T-cell (primary cell): ENCODE data around the gene JCAD. TPM values are rescaled to one million over a fixed set of nuclear protein-coding genes. Genes with fewer than 3 reads are reported as not detected.
"Not testable (repeated sequence)": the region's sequence is repeated elsewhere in the genome, so short reads cannot be mapped to it uniquely, and the experiment has no call there.

Experiments used
- ATAC-seq, 4 experiments: fragments of 200-7000 bp in 3 of 4; fragments of 150-1000 bp in 1 of 4; cut with Tn5 transposase; replicated peaks in 1 of 4; 1 replicate in 3 of 4; 2 replicates in 1 of 4; pipeline ENCODE4 v1.10.0; 2021; ENCODE audit warnings: moderate library complexity in 3 of 4, mild to moderate bottlenecking in 2 of 4, moderate number of reproducible peaks in 1 of 4
- CTCF ChIA-PET, 2 donors: fragments of 300-600 bp; sonication (Branson Sonifier 250); formaldehyde crosslinking; loops; one replicate each; lab custom pipeline; 2022; ENCODE audit warnings: antibody characterized with exemption in 2 of 2; lab: Charles Lee
- POLR2A ChIA-PET, 2 donors: fragments of 300-600 bp; sonication (Branson Sonifier 250); formaldehyde crosslinking; loops; one replicate each; lab custom pipeline; 2022; ENCODE audit warnings: antibody characterized with exemption in 2 of 2; lab: Charles Lee
- DNase-seq, 35 experiments: peaks; one replicate each; pipeline versions ENCODE4 v3.0.0 to v3.0.0-alpha.2; 2013 to 2023
- H3K27ac ChIP-seq: one replicate; pipeline ENCODE4 v1.5.1; 2013; ENCODE audit warnings: low read length
- H3K27me3 ChIP-seq, 2 experiments: replicated peaks in 1 of 2; 1 replicate in 1 of 2; 2 replicates in 1 of 2; pipeline versions ENCODE4 v1.6.1 to v1.7.0; 2013; ENCODE audit warnings: low read length in 1 of 2, mixed read lengths in 1 of 2; ENCODE audit not compliant: control insufficient read depth in 2 of 2, insufficient read depth in 2 of 2; ENCODE audit errors: extremely low read depth in 1 of 2
- H3K36me3 ChIP-seq, 2 donors: 1 replicate in 1 of 2; 2 replicates in 1 of 2; pipeline versions ENCODE4 v1.6.1 to v1.7.0; 2013; ENCODE audit warnings: low read length in 1 of 2; ENCODE audit not compliant: control insufficient read depth in 2 of 2, insufficient read depth in 1 of 2; ENCODE audit errors: extremely low read depth in 1 of 2
- H3K4me1 ChIP-seq, 2 experiments: 1 replicate in 1 of 2; 2 replicates in 1 of 2; pipeline versions ENCODE4 v1.6.1 to v1.7.0; 2013; ENCODE audit warnings: low read length in 2 of 2, mixed read lengths in 1 of 2; ENCODE audit not compliant: insufficient read depth in 2 of 2, control insufficient read depth in 1 of 2; ENCODE audit errors: extremely low read depth in 1 of 2
- H3K4me3 ChIP-seq, 2 donors: 1 replicate in 1 of 2; 2 replicates in 1 of 2; pipeline versions ENCODE4 v1.5.1 to v1.7.0; 2013; ENCODE audit warnings: mild to moderate bottlenecking in 2 of 2, low read length in 1 of 2, moderate library complexity in 1 of 2; ENCODE audit not compliant: control insufficient read depth in 1 of 2; ENCODE audit errors: extremely low read depth in 1 of 2
- H3K9me3 ChIP-seq: 2 replicates; pipeline ENCODE4 v1.7.0; 2013
- H3K27ac Mint-ChIP-seq, 2 donors: one replicate each; pipeline ENCODE4 v1.8.0; 2020 to 2021; ENCODE audit warnings: mild to moderate bottlenecking in 2 of 2, mixed read lengths in 2 of 2
- H3K27me3 Mint-ChIP-seq, 2 donors: one replicate each; pipeline ENCODE4 v1.8.0; 2021 to 2022; ENCODE audit warnings: mixed read lengths in 2 of 2
- H3K36me3 Mint-ChIP-seq: one replicate; pipeline ENCODE4 v1.8.0; 2021; ENCODE audit warnings: mixed read lengths
- H3K4me1 Mint-ChIP-seq, 3 donors: one replicate each; pipeline ENCODE4 v1.8.0; 2020 to 2022; ENCODE audit warnings: mixed read lengths in 3 of 3, mild to moderate bottlenecking in 1 of 3
- H3K4me3 Mint-ChIP-seq, 3 donors: one replicate each; pipeline ENCODE4 v1.8.0; 2020 to 2022; ENCODE audit warnings: mild to moderate bottlenecking in 3 of 3, mixed read lengths in 3 of 3, moderate library complexity in 3 of 3
- H3K9me3 Mint-ChIP-seq, 3 donors: one replicate each; pipeline ENCODE4 v1.8.0; 2020 to 2022; ENCODE audit warnings: mixed read lengths in 3 of 3
- WGBS: methylation state at CpG from one replicate; pipeline ENCODE4 v1.1.5; 2013; ENCODE audit warnings: missing lambda C conversion rate; ENCODE audit not compliant: insufficient coverage; 5-methylcytosine and 5-hydroxymethylcytosine counted together
- total RNA-seq, 35 experiments: library from RNA in 6 of 35; stranded (reverse) in 6 of 35; fragments of 120-200 nt in 1 of 35; gene quantifications; one replicate each; pipeline versions ENCODE4 v1.2.1 to v1.2.4 and lab custom pipeline; 2013 to 2026

Gene JCAD
- total RNA-seq, 5 donors from 2014 or later (not counting 1 experiment from before 2014, with no cell fraction given), result 0.06 to 0.32 (median 0.10) TPM; not detected in 2

- peaks cover 0 to 3% of the 10 kb centered on the region in 2 experiments for H3K4me1 ChIP-seq
- ATAC-seq (no peak), DNase-seq (no peak)
- Mint-ChIP-seq H3K4me1 (peaks cover 4 to 9% (median 8%) of the 10 kb centered on the region in 3 donors), H3K4me3 (no peak overlapping the region), H3K9me3 (no peaks in the 10 kb centered on the region), H3K27ac (no peak overlapping the region), H3K36me3 (no peaks in the 10 kb centered on the region), H3K27me3 (peaks cover 47% of the 10 kb centered on the region in 2 donors)
- no peaks in the 10 kb centered on the region for H3K36me3 ChIP-seq
- no peaks in the 10 kb centered on the region for H3K9me3 ChIP-seq
- POLR2A ChIA-PET, result no interaction called here
- H3K4me3 ChIP-seq, result no peak overlapping the region
- no peak overlapping the region for H3K27ac ChIP-seq
- peaks cover 0 to 41% of the 10 kb centered on the region in 2 experiments for H3K27me3 ChIP-seq
- CTCF ChIA-PET, result no interaction called here
- no CpG with 5 or more reads among the region's 3 CpGs for WGBS
Observed at GRCh38 chr10:30007406-30007805, 52.0 kb downstream of the JCAD start.

DNA sequence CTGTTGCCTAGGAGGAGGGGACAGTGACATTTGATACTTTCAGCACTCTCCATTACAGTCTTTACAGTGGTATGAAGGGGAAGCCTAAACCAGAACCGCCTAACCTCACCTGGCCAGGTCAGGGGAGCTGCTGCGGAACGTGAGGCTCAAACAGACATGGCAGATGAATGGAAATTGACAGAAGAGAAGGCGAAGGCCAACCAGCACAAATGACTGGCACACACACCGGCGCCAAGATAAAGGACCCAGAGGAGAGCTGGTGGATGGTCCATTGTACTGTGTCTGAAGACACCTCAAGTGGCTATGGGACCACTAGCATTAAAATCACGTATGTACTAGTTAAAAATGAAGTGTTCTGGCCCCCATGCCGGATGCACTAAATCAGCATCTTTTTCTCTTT lies 53.0 kb downstream of the JCAD start:
- 91% methylated on average over 7 of the region's 8 CpGs for WGBS
- H3K4me1 ChIP-seq, result peaks cover 0 to 7% of the 10 kb centered on the region in 2 experiments
- CTCF ChIA-PET, result interaction anchor here in 1 of 2 donors (0.9 kb wide), 1 partner anchor 8 kb away, joined by 3 read pairs; no protein-coding TSS in a partner anchor
- no peak overlapping the region for H3K27ac ChIP-seq
- Mint-ChIP-seq H3K9me3 (no peaks in the 10 kb centered on the region), H3K4me3 (no peak overlapping the region), H3K4me1 (peaks cover 6 to 13% (median 12%) of the 10 kb centered on the region in 3 donors), H3K36me3 (no peaks in the 10 kb centered on the region), H3K27me3 (peaks cover 44% of the 10 kb centered on the region in 2 donors), H3K27ac (no peak overlapping the region)
- H3K36me3 ChIP-seq, result no peaks in the 10 kb centered on the region
- POLR2A ChIA-PET, result no interaction called here
- no peak for ATAC-seq
- DNase-seq, result no peak
- H3K27me3 ChIP-seq, result peaks cover 0 to 49% of the 10 kb centered on the region in 2 experiments
- no peak overlapping the region for H3K4me3 ChIP-seq
- no peaks in the 10 kb centered on the region for H3K9me3 ChIP-seq

GRCh38 chr10:30005116-30005515 lies 54.3 kb downstream of the JCAD start:
- H3K4me3 Mint-ChIP-seq, H3K36me3 Mint-ChIP-seq, H3K27ac ChIP-seq, H3K9me3 Mint-ChIP-seq, H3K4me1 ChIP-seq, DNase-seq, ATAC-seq, H3K36me3 ChIP-seq, H3K9me3 ChIP-seq, POLR2A ChIA-PET, H3K27ac Mint-ChIP-seq, H3K4me3 ChIP-seq: not testable (repeated sequence)
- whole genome bisulfite sequencing, result 60% methylated on average over 1 of the region's 1 CpG
- Mint-ChIP-seq H3K27me3 (peaks cover 47 to 55% of the 10 kb centered on the region in 2 donors), H3K4me1 (peaks cover 7 to 13% (median 12%) of the 10 kb centered on the region in 3 donors)
- CTCF ChIA-PET, result interaction anchor here in 1 of 2 donors (0.6 to 0.8 kb wide), 3 partner anchors 9 to 522 kb away, joined by 3 to 5 read pairs (median 4); no protein-coding TSS in a partner anchor
- H3K27me3 ChIP-seq, result peaks cover 0 to 44% of the 10 kb centered on the region in 2 experiments

GRCh38 chr10:30002426-30003266 lies 56.7 kb downstream of the JCAD start:
- no peak overlapping the region for H3K4me3 Mint-ChIP-seq
- ATAC-seq, result peak; percentile 65 to 83 (median 68)
- Histone ChIP-seq H3K4me1 (peaks cover 0 to 7% of the 10 kb centered on the region in 2 experiments), H3K27me3 (peaks cover 0 to 47% of the 10 kb centered on the region in 2 experiments), H3K9me3 (no peaks in the 10 kb centered on the region), H3K27ac (no peak overlapping the region), H3K4me3 (no peak overlapping the region), H3K36me3 (no peaks in the 10 kb centered on the region)
- DNase-seq, result peak in 34 of 35 experiments; percentile 15 to 69 (median 44)
- no peaks in the 10 kb centered on the region for H3K9me3 Mint-ChIP-seq
- ChIA-PET POLR2A (no interaction called here), CTCF (interaction anchor here in 1 of 2 donors (0.6 to 1.9 kb wide), 3 partner anchors 18 to 583 kb away, joined by 3 to 9 read pairs (median 3); no protein-coding TSS in a partner anchor)
- no peak overlapping the region for H3K27ac Mint-ChIP-seq
- peaks cover 48 to 63% of the 10 kb centered on the region in 2 donors for H3K27me3 Mint-ChIP-seq
- H3K36me3 Mint-ChIP-seq, result no peaks in the 10 kb centered on the region
- 21% methylated on average over 10 of the region's 16 CpGs for WGBS
- peaks cover 7 to 13% (median 12%) of the 10 kb centered on the region in 3 donors for H3K4me1 Mint-ChIP-seq

DNA sequence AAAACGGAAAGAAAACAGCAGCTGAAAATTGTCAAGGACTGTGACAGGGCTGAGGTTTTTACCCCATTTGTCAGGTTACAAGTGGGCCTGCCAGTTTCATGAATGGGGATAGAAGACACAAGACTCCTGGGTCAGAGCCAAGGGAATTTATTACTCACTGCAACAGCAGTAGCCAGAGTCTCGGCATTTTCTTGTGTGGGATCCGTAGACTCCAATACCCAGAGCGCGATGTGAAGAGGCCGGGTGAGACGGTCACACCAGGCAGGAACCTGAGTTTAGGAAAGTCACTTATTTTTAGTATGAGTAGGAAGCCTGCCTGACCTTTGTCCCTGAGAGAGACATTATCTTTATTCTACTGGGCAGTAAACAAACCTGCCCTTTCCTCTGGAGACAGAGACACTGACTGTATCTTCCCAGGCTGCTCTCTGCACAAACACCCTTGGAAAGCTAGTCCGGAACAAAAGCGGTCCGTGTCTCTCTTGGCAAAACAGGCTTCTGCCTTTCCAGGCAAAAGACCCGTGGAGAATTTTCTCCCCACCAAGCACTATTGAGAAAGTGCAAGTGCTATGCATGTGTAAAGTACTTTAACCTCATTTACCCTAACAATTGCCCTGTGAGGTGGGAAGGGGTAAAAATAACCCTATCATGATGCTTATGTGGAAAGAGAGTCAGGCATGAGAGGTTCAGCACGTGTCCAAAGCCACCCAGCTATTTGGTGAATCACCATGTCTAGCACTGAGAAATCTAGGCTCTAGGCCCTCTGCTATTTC lies 58.4 kb downstream of the JCAD start:
- H3K4me3 ChIP-seq, result no peak overlapping the region
- H3K27me3 ChIP-seq, result peaks cover 0 to 45% of the 10 kb centered on the region in 2 experiments
- no peaks in the 10 kb centered on the region for H3K9me3 Mint-ChIP-seq
- POLR2A ChIA-PET, result no interaction called here
- peaks cover 7 to 13% (median 12%) of the 10 kb centered on the region in 3 donors for H3K4me1 Mint-ChIP-seq
- WGBS, result 72% methylated on average over 3 of the region's 12 CpGs
- H3K4me1 ChIP-seq, result peaks cover 0 to 7% of the 10 kb centered on the region in 2 experiments
- no peak for DNase-seq
- H3K36me3 ChIP-seq, result no peaks in the 10 kb centered on the region
- H3K36me3 Mint-ChIP-seq, result no peaks in the 10 kb centered on the region
- no peak overlapping the region for H3K4me3 Mint-ChIP-seq
- no peak overlapping the region for H3K27ac Mint-ChIP-seq
- peaks cover 46 to 63% of the 10 kb centered on the region in 2 donors for H3K27me3 Mint-ChIP-seq
- no peak for ATAC-seq
- no peak overlapping the region for H3K27ac ChIP-seq
- CTCF ChIA-PET, result interaction anchor here in 1 of 2 donors (0.6 kb wide), 2 partner anchors 274 to 348 kb away, joined by 3 to 5 read pairs; partner anchors contain the start of gene MTPAP
- H3K9me3 ChIP-seq, result no peaks in the 10 kb centered on the region
